RPMI7951 (cell line): ENCODE measurements around the gene CUL3. TPM values are rescaled to one million over a fixed set of nuclear protein-coding genes. Genes with fewer than 3 reads are reported as not detected.

ENCODE experiments used
- DNase-seq: peaks from one replicate; pipeline ENCODE4 v3.0.0-alpha.2; 2012; ENCODE audit warnings: low read depth
- total RNA-seq: library from RNA; depleted of rRNA; stranded (reverse); fragments of >200 nt; shearing (Covaris generic); gene quantifications from 2 replicates; pipeline ENCODE4 v1.2.3, GENCODE V29; 2014

The CUL3 gene
- total RNA-seq, 1 experiment from 2014 or later: 102 TPM

- no peak for DNase-seq
Observed at GRCh38 chr2:224580248-224580647, 4.9 kb downstream of the CUL3 start.

DNA sequence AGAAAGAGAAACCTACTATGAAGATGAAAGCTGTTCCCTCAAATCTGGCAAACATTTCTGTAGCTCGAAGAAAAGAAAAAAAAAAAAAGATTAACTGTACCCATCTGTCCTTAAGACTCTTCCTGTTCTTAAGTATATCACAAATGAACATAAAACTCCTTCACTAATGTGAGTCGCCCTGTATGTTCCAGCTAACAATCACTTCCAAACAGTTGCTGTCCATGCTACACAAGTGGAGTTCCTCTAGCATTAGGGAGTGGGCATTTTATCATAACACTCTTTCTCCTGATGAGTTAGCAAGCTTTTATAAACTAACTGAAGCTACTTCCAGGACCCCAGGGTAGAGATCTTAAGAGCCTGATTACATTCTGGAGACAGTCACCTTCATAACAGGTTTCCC lies 5.8 kb downstream of the CUL3 start:
- no peak for DNase-seq

- DNase-seq: no peak
Observed at GRCh38 chr2:224577541-224577940, 7.6 kb downstream of the CUL3 start.

DNA sequence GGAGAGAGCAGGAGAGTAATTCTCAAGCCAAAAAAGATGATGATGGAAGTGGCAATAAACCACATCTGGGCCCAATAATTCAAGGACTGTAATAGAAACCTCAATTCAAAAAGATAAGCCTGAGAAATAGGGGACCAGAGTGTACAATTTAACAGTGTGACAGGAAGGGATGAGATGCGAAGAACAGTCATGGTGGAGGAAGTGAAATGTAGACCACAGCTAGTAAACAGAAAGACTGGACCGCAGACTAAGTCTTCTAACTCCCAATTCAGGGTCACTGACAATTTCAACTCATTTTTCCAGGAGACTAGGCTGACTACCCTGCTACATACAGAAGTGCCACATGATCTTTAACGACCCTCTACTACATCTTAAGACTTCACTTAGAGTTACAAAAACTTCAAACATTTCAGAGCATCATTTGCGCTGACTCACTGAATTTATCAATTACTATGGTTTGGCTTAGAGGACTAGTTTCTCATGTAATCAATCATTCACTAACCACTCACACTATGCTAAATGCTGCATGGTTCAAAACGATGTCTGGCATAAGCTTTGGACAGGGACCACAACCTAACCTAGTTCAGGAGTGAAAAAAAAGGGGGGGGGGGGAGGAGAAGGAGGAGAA lies 9.0 kb downstream of the CUL3 start:
- no peak for DNase-seq

GRCh38 chr2:224574423-224575084 lies 10.6 kb downstream of the CUL3 start:
- no peak for DNase-seq

- DNase-seq: no peak
Observed at GRCh38 chr2:224573724-224574123, 11.4 kb downstream of the CUL3 start.

- no peak for DNase-seq
Observed at GRCh38 chr2:224572338-224572737, 12.8 kb downstream of the CUL3 start.

DNA sequence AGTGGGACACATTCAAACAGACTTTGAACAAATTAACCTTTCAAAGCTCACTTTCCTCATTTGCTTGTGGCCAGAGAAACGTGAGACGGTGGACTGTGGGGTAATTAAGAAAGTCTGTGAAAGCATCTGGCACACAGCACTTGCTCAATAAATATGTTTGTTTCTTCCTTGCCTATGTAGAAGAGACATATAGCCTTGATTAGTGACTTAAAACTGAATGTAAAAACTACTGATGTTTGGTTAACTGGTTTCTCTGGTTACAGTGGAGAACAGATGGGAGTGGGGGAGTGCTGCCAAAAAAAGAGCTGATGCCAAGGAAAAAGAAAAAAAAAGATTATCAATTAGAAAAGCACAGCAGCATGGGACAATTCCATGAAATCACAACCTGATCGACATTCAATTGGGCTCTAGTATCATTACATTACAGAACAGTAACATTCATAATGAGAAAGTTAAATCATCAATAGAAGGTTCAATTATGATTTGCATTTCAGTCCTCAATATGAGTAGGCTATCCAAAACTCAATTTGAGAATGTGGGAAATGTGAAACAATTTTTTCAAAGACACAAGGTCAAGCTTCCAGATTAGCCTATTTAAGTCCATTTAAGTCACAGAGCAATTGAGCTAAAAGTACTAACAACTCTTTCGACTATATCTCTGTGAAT lies 14.7 kb downstream of the CUL3 start:
- DNase-seq: peak; percentile 41

- DNase-seq: no peak
Observed at GRCh38 chr2:224569654-224570053, 15.5 kb downstream of the CUL3 start.

DNA sequence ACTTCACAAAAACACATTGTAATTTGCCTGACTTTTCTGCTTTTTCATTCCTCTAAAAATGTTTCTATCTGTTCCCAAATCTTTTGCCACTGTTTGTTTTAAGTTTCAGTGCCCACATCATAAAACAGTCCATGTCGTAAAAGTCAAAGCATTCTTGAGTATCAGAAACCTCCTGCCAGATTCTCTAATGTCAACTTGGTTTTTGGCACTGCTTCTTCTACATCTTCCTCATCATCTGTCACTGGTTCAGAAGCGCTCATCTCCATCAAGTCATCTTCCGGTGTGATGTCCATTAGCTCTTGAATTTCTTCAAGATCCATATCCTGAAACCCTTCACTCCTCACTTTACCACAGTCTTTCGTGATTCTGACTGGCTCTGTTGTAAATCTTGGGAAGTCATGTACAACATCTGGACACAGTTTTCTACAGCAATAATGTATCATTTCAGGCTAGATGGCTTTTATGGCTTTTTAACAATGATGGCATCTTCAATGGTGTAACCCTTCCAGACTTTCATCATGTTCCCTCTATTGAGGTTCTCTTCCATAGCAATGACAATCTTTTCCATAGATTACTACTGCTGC lies 19.6 kb downstream of the CUL3 start:
- DNase-seq: no peak

DNA sequence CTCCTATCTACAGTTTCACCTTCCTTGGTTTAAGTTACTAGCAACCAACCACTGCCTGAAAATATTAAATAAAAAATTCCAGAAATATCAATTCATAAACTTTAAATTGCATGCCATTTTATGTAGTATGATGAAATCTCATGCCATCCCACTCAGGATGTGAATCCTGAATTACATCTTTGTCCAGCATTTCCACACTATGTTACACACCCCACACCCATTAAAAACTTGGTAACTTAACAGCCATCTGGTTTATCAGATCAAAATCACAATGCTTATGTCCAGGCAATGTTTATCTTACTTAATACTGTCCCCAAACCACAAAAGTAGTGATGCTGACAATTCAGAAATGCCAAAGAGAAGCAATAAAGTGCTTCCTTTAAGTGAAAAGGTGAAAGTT lies 21.6 kb downstream of the CUL3 start:
- no peak for DNase-seq

DNA sequence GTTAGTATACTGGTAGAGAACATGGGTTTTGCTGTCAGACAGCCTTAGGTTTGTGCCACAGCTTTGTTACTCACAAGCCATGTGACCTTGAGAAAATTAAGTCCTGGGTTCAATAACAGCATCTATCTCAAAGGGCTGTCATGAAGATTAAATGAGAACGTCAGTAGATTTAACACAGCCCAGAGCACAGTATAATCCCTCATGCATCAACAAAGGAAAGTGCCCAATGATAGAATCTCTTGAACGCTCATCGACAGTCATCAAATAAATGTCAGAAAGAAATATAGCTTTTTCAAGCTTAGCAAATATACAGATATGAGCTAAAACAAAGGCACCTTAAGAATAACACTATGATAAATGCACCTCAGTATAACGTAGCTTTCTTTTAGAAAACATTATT lies 22.3 kb downstream of the CUL3 start:
- no peak for DNase-seq

GRCh38 chr2:224561234-224562005 lies 23.7 kb downstream of the CUL3 start:
- no peak for DNase-seq

DNA sequence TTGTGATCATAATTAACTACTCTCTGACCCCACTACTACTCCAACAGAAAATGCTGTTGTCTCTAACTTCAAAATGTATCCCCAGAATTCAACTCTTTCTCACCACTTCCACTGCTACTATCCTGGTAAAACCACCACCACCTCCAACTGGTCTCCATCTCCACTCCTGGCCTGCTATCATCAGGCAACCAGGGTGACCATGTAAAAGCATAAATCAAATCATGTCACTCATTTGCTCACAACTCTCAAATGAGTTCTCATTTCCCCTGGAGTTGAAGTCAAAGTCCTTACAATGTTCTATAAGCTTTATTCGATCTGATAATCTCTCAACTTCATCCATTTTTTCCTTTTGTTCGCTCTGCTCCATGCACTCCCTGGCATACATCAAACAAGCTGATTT lies 24.6 kb downstream of the CUL3 start:
- DNase-seq: no peak

DNA sequence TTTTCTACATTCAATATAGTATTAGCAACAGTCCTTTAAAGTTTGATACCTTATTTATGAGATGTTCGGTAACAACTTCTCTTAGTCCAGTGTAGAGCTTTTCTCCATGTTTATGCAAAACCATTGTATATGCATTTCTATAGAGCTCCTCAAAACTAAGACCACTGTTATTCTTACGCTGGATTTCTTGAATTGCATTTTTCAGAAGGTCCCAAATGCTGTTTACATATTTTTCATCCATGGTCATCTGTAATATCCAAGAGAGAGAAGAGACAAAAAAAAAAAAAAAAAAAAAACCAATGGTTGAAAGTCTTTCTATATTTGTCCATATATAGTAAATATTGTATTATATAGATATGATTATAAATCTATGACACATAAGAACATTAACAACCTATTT lies 27.6 kb downstream of the CUL3 start:
- DNase-seq: no peak

DNA sequence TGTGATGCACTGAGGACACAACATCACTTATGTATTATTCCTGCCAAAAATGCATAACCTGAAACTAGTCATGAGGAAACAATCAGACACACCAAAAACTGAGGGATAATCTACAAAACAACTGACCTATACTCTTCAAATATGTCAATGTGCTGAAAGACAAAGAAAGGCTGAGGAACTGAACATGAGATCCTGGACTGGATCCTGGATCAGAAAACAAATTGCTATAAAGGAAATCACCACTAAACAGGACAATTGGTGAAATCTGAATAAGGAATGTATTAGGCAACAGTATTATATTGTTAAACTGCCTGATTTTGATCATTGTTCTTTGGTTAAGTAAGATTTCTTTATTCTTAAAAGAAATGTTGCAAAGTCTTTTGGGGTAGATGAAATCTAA lies 28.8 kb downstream of the CUL3 start:
- no peak for DNase-seq

- DNase-seq: no peak
Observed at GRCh38 chr2:224555823-224556366, 29.3 kb downstream of the CUL3 start.

GRCh38 chr2:224552771-224553170 lies 32.4 kb downstream of the CUL3 start:
- no peak for DNase-seq

DNA sequence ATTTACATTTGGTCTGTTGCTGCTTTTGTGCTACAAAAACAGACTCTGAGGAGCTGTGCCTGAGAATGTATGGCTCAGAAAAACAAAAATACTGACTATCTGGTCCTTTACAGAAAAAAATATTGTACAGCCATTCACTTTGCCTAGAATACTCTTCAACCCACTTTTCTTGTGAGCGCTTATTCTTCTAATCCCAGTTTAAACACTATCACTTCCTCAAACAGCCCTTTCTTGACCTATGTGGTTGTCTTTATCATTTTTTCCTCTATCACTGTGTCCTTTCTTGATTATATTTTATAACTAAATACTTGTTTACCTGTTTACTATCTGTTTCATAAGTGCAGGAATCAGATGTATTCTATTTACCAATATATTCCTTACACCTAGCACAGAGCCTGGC lies 33.5 kb downstream of the CUL3 start:
- DNase-seq: no peak

DNA sequence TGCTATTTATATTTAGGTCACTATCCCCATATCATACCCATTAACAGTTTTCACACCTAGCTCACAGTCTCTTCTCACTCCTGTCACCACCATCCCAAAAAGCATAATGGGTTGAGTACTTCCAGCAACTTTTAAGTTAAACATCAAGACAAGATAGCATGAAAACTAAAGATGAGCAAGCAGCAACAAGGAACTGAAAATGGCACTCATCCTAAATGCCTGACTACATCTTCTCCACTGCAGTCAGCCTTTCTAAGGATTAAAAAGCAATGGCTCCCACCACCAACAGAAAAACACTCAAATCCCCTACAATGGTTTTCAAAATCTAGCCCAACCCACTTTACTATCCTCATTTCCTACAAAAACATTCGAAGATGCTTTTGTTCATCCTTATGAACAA lies 38.2 kb downstream of the CUL3 start:
- DNase-seq: no peak

DNA sequence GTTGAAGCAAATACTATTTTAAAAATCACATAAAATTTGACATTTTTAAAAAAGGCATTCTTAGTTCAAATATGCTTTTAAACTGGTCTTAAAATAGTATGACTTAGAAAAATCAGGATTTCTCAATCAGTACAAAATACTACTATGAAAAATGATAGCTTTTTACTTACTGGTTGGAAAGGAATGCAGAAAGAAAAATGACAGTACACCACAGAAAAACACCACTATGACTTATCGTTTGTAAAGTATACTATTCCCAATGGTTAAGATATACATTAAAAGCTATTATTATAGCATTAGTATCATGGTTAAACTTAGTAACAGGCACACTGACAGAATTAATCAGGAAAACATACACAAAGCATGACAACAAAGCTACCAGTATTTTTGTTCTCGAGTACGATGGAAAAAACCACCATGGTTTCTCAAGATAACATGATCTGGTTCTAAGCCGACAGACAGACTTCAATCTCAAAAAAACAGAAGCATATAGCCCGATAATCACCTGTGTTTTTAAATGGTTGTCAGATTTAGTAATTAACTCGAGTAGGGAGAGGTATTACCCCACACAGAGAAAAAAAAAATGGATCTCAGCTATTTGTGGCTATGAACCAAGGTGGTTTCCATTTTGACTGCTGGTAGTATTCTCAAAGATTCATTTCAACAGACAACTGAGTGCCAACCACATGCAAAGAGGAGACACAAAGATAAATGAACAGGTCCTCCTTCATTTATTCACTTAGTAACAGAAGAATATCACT lies 39.1 kb downstream of the CUL3 start:
- no peak for DNase-seq
